Measurements from ENCODE around the gene STK32B. TPM values are rescaled to one million over a fixed set of nuclear protein-coding genes. Genes with fewer than 3 reads are reported as not detected.

Gene STK32B
- total and polyA plus RNA-seq, 4 donors, result 0.02 to 0.28 (median 0.08) TPM; not detected in 1

DNA sequence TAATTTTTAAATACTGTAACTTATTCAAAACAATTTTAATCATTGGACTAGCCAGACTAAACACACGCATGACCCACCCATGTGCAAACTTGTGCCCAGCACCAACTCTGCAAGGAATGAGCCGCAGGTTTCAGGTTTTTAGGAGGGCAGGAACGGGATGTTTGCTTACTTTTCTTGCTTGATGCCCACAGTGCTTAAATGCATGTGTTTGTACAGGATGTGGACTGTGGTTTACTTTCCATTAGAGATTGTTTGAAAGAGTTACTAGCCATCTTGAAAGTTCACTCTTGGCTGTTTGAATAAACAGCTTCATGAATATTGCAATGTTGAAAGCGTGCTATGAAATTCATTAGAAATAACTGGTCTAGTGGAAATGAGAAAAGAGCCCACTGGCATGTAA is 83.3 kb downstream of the STK32B start:
- TF ChIP-seq NR2F2 (IDR thresholded peaks at IDR 0.05) (no peak), FOXA1 (IDR thresholded peaks at IDR 0.05) (no peak), EGR1 (IDR thresholded peaks at IDR 0.05; ENCODE audit: low read depth in 2 of 2) (no peak), RXRA (IDR thresholded peaks at IDR 0.05) (no peak)
- TF ChIP-seq, protein P1, sequence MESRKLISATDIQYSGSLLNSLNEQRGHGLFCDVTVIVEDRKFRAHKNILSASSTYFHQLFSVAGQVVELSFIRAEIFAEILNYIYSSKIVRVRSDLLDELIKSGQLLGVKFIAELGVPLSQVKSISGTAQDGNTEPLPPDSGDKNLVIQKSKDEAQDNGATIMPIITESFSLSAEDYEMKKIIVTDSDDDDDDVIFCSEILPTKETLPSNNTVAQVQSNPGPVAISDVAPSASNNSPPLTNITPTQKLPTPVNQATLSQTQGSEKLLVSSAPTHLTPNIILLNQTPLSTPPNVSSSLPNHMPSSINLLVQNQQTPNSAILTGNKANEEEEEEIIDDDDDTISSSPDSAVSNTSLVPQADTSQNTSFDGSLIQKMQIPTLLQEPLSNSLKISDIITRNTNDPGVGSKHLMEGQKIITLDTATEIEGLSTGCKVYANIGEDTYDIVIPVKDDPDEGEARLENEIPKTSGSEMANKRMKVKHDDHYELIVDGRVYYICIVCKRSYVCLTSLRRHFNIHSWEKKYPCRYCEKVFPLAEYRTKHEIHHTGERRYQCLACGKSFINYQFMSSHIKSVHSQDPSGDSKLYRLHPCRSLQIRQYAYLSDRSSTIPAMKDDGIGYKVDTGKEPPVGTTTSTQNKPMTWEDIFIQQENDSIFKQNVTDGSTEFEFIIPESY (IDR thresholded peaks at IDR 0.05), result no peak
- Histone ChIP-seq H3K4me3 (ENCODE audit: low read depth in 1 of 3, low read length in 3 of 3) (no peak overlapping the region), H3K9ac (ENCODE audit: low read depth in 1 of 2, low read length in 2 of 2) (no peak overlapping the region), H3K27me3 (ENCODE audit: control insufficient read depth in 4 of 4, insufficient read depth in 4 of 4, low read length in 3 of 4) (peaks cover 0 to 3% (median 0%) of the 10 kb centered on the region in 4 donors), H3K4me1 (ENCODE audit: control insufficient read depth in 4 of 4, insufficient read depth in 4 of 4, low read length in 3 of 4) (peaks cover 0 to 9% (median 3%) of the 10 kb centered on the region in 4 donors), H3K9me3 (ENCODE audit: control insufficient read depth in 4 of 4, low read length in 3 of 4) (peaks cover 0 to 1% (median 0%) of the 10 kb centered on the region in 4 donors), H3K27ac (ENCODE audit: low read depth in 1 of 2, low read length in 2 of 2) (no peak overlapping the region), H3K36me3 (ENCODE audit: control insufficient read depth in 4 of 4, insufficient read depth in 3 of 4, low read depth in 1 of 4, low read length in 3 of 4) (no peaks in the 10 kb centered on the region)
- no peak for DNase-seq (ENCODE audit: low spot score)
- 74% methylated on average over 4 of the region's 4 CpGs for WGBS

DNA sequence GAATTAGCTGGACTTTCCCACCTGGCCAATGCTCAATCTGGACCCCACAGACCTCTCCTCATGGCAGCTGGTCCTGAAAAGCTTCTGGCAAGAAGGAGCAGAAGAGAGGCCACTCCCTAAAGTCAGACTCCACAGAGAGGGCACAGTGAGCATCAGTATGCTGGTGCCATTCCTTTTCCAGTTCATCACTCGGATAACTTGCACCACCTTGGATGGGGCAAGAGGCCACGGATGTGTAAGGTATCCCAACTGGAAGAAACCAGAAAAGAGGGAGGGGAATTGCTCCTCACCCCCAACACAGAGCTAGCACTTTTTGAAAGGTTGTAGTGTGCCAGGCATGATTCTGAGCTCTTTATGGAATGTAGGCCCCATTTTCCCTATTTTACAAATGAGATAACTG is 85.9 kb downstream of the STK32B start:
- Histone ChIP-seq H3K36me3 (ENCODE audit: control insufficient read depth in 4 of 4, insufficient read depth in 3 of 4, low read depth in 1 of 4, low read length in 3 of 4) (no peaks in the 10 kb centered on the region), H3K27ac (ENCODE audit: low read depth in 1 of 2, low read length in 2 of 2) (no peak overlapping the region), H3K27me3 (ENCODE audit: control insufficient read depth in 4 of 4, insufficient read depth in 4 of 4, low read length in 3 of 4) (no peaks in the 10 kb centered on the region), H3K4me3 (ENCODE audit: low read depth in 1 of 3, low read length in 3 of 3) (no peak overlapping the region), H3K9ac (ENCODE audit: low read depth in 1 of 2, low read length in 2 of 2) (no peak overlapping the region), H3K4me1 (ENCODE audit: control insufficient read depth in 4 of 4, insufficient read depth in 4 of 4, low read length in 3 of 4) (peaks cover 0 to 9% (median 3%) of the 10 kb centered on the region in 4 donors), H3K9me3 (ENCODE audit: control insufficient read depth in 4 of 4, low read length in 3 of 4) (no peaks in the 10 kb centered on the region)
- WGBS, result 81% methylated on average over 2 of the region's 2 CpGs
- TF ChIP-seq, protein P2, sequence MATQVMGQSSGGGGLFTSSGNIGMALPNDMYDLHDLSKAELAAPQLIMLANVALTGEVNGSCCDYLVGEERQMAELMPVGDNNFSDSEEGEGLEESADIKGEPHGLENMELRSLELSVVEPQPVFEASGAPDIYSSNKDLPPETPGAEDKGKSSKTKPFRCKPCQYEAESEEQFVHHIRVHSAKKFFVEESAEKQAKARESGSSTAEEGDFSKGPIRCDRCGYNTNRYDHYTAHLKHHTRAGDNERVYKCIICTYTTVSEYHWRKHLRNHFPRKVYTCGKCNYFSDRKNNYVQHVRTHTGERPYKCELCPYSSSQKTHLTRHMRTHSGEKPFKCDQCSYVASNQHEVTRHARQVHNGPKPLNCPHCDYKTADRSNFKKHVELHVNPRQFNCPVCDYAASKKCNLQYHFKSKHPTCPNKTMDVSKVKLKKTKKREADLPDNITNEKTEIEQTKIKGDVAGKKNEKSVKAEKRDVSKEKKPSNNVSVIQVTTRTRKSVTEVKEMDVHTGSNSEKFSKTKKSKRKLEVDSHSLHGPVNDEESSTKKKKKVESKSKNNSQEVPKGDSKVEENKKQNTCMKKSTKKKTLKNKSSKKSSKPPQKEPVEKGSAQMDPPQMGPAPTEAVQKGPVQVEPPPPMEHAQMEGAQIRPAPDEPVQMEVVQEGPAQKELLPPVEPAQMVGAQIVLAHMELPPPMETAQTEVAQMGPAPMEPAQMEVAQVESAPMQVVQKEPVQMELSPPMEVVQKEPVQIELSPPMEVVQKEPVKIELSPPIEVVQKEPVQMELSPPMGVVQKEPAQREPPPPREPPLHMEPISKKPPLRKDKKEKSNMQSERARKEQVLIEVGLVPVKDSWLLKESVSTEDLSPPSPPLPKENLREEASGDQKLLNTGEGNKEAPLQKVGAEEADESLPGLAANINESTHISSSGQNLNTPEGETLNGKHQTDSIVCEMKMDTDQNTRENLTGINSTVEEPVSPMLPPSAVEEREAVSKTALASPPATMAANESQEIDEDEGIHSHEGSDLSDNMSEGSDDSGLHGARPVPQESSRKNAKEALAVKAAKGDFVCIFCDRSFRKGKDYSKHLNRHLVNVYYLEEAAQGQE (IDR thresholded peaks at IDR 0.05), result no peak
- TF ChIP-seq HNF4A (conservative IDR thresholded peaks at IDR 0.05) (no peak), GABPA (IDR thresholded peaks at IDR 0.05 in 1 of 2, conservative IDR thresholded peaks at IDR 0.05 in 1 of 2) (no peak), YY1 (IDR thresholded peaks at IDR 0.05) (no peak)
- DNase-seq (ENCODE audit: low spot score), result no peak

DNA sequence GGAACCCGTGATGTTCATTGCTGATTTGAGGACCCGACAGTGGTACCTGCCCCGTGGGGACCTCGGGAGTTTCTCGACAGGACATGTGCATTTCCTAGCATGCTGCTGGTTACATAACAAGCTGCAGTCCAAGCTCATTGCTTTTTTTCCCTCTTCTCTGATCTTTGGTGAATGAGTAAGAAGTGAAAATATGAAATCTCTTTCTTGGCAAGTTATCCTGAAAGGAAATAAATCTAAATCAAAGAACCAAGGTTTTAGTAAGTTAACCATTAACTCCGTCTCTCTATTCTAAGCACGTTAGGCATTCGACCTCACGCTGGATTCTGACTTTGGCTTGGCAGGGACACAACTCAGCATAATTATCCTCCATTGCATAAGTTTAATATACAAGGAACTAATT is 86.6 kb downstream of the STK32B start:
- Histone ChIP-seq H3K4me1 (ENCODE audit: control insufficient read depth in 4 of 4, insufficient read depth in 4 of 4, low read length in 3 of 4) (peaks cover 0 to 9% (median 3%) of the 10 kb centered on the region in 4 donors), H3K9ac (ENCODE audit: low read depth in 1 of 2, low read length in 2 of 2) (no peak overlapping the region), H3K27ac (ENCODE audit: low read depth in 1 of 2, low read length in 2 of 2) (no peak overlapping the region), H3K27me3 (ENCODE audit: control insufficient read depth in 4 of 4, insufficient read depth in 4 of 4, low read length in 3 of 4) (no peaks in the 10 kb centered on the region), H3K36me3 (ENCODE audit: control insufficient read depth in 4 of 4, insufficient read depth in 3 of 4, low read depth in 1 of 4, low read length in 3 of 4) (no peaks in the 10 kb centered on the region), H3K9me3 (ENCODE audit: control insufficient read depth in 4 of 4, low read length in 3 of 4) (no peaks in the 10 kb centered on the region), H3K4me3 (ENCODE audit: low read depth in 1 of 3, low read length in 3 of 3) (no peak overlapping the region)
- WGBS, result 50% methylated on average over 9 of the region's 9 CpGs
- no peak for DNase-seq (ENCODE audit: low spot score)
- TF ChIP-seq EGR1 (IDR thresholded peaks at IDR 0.05; ENCODE audit: low read depth in 2 of 2), result no peak
- TF ChIP-seq HNF4G (IDR thresholded peaks at IDR 0.05), result no peak
- no peak for TF ChIP-seq FOXA1 (IDR thresholded peaks at IDR 0.05)
- TF ChIP-seq SP1 (IDR thresholded peaks at IDR 0.05), result no peak
- TF ChIP-seq RXRA (IDR thresholded peaks at IDR 0.05), result no peak
- TF ChIP-seq GABPA (IDR thresholded peaks at IDR 0.05 in 1 of 2, conservative IDR thresholded peaks at IDR 0.05 in 1 of 2), result no peak
- TF ChIP-seq, protein P2 (IDR thresholded peaks at IDR 0.05), result no peak
- TF ChIP-seq, protein P1 (IDR thresholded peaks at IDR 0.05), result no peak
- no peak for TF ChIP-seq HNF4A (conservative IDR thresholded peaks at IDR 0.05)
- TF ChIP-seq, protein P3, sequence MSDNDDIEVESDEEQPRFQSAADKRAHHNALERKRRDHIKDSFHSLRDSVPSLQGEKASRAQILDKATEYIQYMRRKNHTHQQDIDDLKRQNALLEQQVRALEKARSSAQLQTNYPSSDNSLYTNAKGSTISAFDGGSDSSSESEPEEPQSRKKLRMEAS (IDR thresholded peaks at IDR 0.05), result no peak
- TF ChIP-seq RAD21 (IDR thresholded peaks at IDR 0.05), result no peak
- TF ChIP-seq, protein P4, sequence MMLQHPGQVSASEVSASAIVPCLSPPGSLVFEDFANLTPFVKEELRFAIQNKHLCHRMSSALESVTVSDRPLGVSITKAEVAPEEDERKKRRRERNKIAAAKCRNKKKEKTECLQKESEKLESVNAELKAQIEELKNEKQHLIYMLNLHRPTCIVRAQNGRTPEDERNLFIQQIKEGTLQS (IDR thresholded peaks at IDR 0.05), result no peak
- no peak for TF ChIP-seq NR2F2 (IDR thresholded peaks at IDR 0.05)

All from liver (tissue), 9 donors.